ENCODE measurements around the gene UBP1.

GRCh38 chr3:33438881-33439545 is 1.2 kb downstream of the UBP1 start:
- TF ChIP-seq CTCF (IDR thresholded peaks at IDR 0.05; ENCODE audit: low read depth, low read length, missing input control) (no peak), SP1 (IDR thresholded peaks at IDR 0.05) (no peak), ZBTB33 (IDR thresholded peaks at IDR 0.05) (no peak), TAF1 (conservative IDR thresholded peaks at IDR 0.05) (no peak), ATF3 (IDR thresholded peaks at IDR 0.05) (no peak), REST (IDR thresholded peaks at IDR 0.05) (no peak)

Measured in liver (tissue), 3 donors.